ENCODE measurements around the gene CMC1.
A peak's percentile ranks its signal among the peaks of the same experiment; 100 is the strongest.

Gene CMC1

GRCh38 chr3:28326458-28326926 lies 85.1 kb downstream of the CMC1 start:
- Histone ChIP-seq H3K9me3 (ENCODE audit: low read length) (no peaks in the 10 kb centered on the region), H2AFZ (ENCODE audit: low read depth, low read length) (no peak overlapping the region), H3K27me3 (ENCODE audit: insufficient read depth, low read length) (no peaks in the 10 kb centered on the region), H3K36me3 (ENCODE audit: insufficient read depth, low read length) (peaks cover 35% of the 10 kb centered on the region), H3K4me1 (ENCODE audit: insufficient read depth, low read length) (no peaks in the 10 kb centered on the region), H3K4me3 (ENCODE audit: low read length) (no peak overlapping the region)

DNA sequence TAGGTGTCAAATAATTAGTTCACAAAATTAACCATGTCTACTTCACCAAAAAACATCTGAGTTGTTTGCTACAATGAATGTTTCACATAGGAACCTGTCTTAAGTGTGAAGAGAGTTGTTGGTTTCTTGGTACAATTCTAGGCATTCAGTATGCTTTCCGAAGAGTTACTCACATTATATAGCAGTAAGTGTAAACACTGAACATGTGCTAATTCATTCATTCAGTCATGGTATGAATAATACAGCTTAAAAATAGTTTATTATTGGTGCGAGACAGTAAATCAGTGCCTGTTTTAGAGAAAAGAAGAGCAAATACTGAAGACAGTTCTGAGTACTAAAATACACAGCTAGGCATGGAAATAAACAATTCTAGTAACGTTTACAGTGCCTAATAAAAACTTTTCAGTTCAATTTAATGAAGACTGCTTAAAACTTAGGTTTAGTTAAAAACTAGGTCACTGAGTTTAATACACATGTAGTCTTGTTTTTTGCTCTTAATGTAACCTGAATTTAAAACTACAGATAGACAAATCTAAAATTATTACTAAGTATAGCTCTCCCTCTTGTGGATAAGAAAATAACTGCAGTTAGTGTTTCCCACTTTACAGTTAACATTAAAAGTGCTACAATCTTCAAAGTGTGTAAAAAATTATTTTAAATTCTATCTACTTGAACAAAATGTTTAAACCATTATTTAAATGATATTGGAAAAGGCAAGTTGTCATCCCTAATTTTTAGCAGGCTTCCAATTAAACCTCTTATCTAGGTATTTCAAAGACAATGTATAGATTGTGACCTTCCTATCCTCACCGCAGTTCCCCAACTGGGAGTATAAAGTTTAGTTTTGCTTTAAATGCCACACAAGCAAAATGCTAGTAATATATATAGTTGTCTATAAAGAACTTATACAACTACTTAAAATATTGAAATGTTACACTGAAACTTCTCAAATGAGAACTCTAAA lies 87.1 kb downstream of the CMC1 start:
- Histone ChIP-seq H3K4me1 (ENCODE audit: insufficient read depth, low read length) (no peaks in the 10 kb centered on the region), H3K27me3 (ENCODE audit: insufficient read depth, low read length) (no peaks in the 10 kb centered on the region), H3K9me3 (ENCODE audit: low read length) (no peaks in the 10 kb centered on the region), H2AFZ (ENCODE audit: low read depth, low read length) (no peak overlapping the region), H3K36me3 (ENCODE audit: insufficient read depth, low read length) (peaks cover 48% of the 10 kb centered on the region), H3K4me3 (ENCODE audit: low read length) (no peak overlapping the region)

DNA sequence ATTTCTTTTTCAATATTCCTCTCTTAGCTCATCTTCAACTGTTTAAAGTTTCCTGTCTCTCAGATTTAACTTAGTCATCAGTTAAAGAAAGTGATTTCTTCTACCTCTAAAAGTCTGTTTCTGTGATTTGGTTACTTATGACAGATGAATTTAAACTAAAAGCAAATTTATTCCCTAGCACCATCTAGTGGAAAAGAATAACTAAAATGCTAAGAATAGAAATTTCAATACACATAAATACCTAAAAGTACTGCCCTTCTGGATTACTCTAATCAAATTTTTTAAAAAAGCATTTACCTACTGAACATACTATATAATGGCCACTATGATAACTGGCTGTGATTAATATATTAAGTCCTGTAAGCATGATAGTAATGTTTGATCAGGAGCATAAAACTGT lies 93.1 kb downstream of the CMC1 start:
- peaks cover 51% of the 10 kb centered on the region for H3K36me3 ChIP-seq (ENCODE audit: insufficient read depth, low read length)
- no peak overlapping the region for H2AFZ ChIP-seq (ENCODE audit: low read depth, low read length)
- no peaks in the 10 kb centered on the region for H3K4me1 ChIP-seq (ENCODE audit: insufficient read depth, low read length)
- H3K9me3 ChIP-seq (ENCODE audit: low read length): no peaks in the 10 kb centered on the region
- H3K4me3 ChIP-seq (ENCODE audit: low read length): no peak overlapping the region
- H3K27me3 ChIP-seq (ENCODE audit: insufficient read depth, low read length): no peaks in the 10 kb centered on the region

- no peaks in the 10 kb centered on the region for H3K9me3 ChIP-seq (ENCODE audit: low read length)
- H3K36me3 ChIP-seq (ENCODE audit: insufficient read depth, low read length): peaks cover 58% of the 10 kb centered on the region
- H3K4me1 ChIP-seq (ENCODE audit: insufficient read depth, low read length): no peaks in the 10 kb centered on the region
These were observed 93.8 kb downstream of the CMC1 start for GRCh38 chr3:28335246-28335645.

DNA sequence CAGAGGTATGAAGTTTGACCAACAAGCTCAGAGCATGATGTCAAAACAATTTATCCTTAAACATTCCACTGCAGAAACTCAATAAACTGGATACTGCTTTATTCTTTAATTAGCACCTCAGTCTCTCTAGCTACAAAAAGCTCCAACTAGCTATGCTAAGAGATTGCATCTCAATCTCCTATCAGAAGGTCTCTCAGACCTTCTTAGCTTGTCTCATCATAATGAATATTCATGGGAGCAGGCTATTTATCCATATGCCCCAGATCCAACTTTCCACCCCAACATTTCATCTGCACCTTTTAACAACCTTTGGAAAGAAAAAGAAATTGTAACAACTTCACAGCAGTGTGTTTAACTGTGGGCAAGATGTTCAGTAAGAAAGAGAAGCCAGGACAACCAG lies 95.8 kb downstream of the CMC1 start:
- H2AFZ ChIP-seq (ENCODE audit: low read depth, low read length): no peak overlapping the region

More at GRCh38 chr3:28335246-28335645, 93.8 kb downstream of the CMC1 start:
- Histone ChIP-seq H3K4me3 (ENCODE audit: low read length) (no peak overlapping the region), H2AFZ (ENCODE audit: low read depth, low read length) (no peak overlapping the region), H3K27me3 (ENCODE audit: insufficient read depth, low read length) (no peaks in the 10 kb centered on the region)

GRCh38 chr3:28343144-28343543 lies 101.7 kb downstream of the CMC1 start:
- H3K9me3 ChIP-seq (ENCODE audit: low read length): no peaks in the 10 kb centered on the region
- H3K4me3 ChIP-seq (ENCODE audit: low read length): no peak overlapping the region
- H3K27me3 ChIP-seq (ENCODE audit: insufficient read depth, low read length): no peaks in the 10 kb centered on the region
- H3K4me1 ChIP-seq (ENCODE audit: insufficient read depth, low read length): peaks cover 14% of the 10 kb centered on the region
- no peak overlapping the region for H2AFZ ChIP-seq (ENCODE audit: low read depth, low read length)
- H3K36me3 ChIP-seq (ENCODE audit: insufficient read depth, low read length): peaks cover 15% of the 10 kb centered on the region

More for the DNA sequence above, 95.8 kb downstream of the CMC1 start:
- H3K9me3 ChIP-seq (ENCODE audit: low read length): no peaks in the 10 kb centered on the region
- peaks cover 45% of the 10 kb centered on the region for H3K36me3 ChIP-seq (ENCODE audit: insufficient read depth, low read length)
- no peaks in the 10 kb centered on the region for H3K4me1 ChIP-seq (ENCODE audit: insufficient read depth, low read length)
- no peak overlapping the region for H3K4me3 ChIP-seq (ENCODE audit: low read length)
- no peaks in the 10 kb centered on the region for H3K27me3 ChIP-seq (ENCODE audit: insufficient read depth, low read length)

- H3K4me1 ChIP-seq (ENCODE audit: insufficient read depth, low read length): peaks cover 17% of the 10 kb centered on the region
- no peaks in the 10 kb centered on the region for H3K27me3 ChIP-seq (ENCODE audit: insufficient read depth, low read length)
- no peaks in the 10 kb centered on the region for H3K36me3 ChIP-seq (ENCODE audit: insufficient read depth, low read length)
- H3K4me3 ChIP-seq (ENCODE audit: low read length): no peak overlapping the region
- no peaks in the 10 kb centered on the region for H3K9me3 ChIP-seq (ENCODE audit: low read length)
- no peak overlapping the region for H2AFZ ChIP-seq (ENCODE audit: low read depth, low read length)
These were observed 104.3 kb downstream of the CMC1 start for GRCh38 chr3:28345690-28346089.

GRCh38 chr3:28347374-28348264 lies 106.2 kb downstream of the CMC1 start:
- peak overlapping the region; percentile 96 for H2AFZ ChIP-seq (ENCODE audit: low read depth, low read length)
- H3K4me1 ChIP-seq (ENCODE audit: insufficient read depth, low read length): peaks cover 17% of the 10 kb centered on the region
- no peaks in the 10 kb centered on the region for H3K36me3 ChIP-seq (ENCODE audit: insufficient read depth, low read length)
- no peaks in the 10 kb centered on the region for H3K27me3 ChIP-seq (ENCODE audit: insufficient read depth, low read length)
- H3K9me3 ChIP-seq (ENCODE audit: low read length): no peaks in the 10 kb centered on the region
- peak overlapping the region; percentile 93 for H3K4me3 ChIP-seq (ENCODE audit: low read length)

GRCh38 chr3:28348265-28348628 lies 106.8 kb downstream of the CMC1 start:
- H2AFZ ChIP-seq (ENCODE audit: low read depth, low read length): peak overlapping the region; percentile 96
- H3K4me1 ChIP-seq (ENCODE audit: insufficient read depth, low read length): peaks cover 17% of the 10 kb centered on the region
- H3K9me3 ChIP-seq (ENCODE audit: low read length): no peaks in the 10 kb centered on the region
- H3K27me3 ChIP-seq (ENCODE audit: insufficient read depth, low read length): no peaks in the 10 kb centered on the region
- H3K4me3 ChIP-seq (ENCODE audit: low read length): peak overlapping the region; percentile 93
- no peaks in the 10 kb centered on the region for H3K36me3 ChIP-seq (ENCODE audit: insufficient read depth, low read length)

- H3K4me3 ChIP-seq (ENCODE audit: low read length): peak within 1 kb of the TSS; percentile 93
- peaks cover 17% of the 10 kb centered on the region for H3K4me1 ChIP-seq (ENCODE audit: insufficient read depth, low read length)
- H3K36me3 ChIP-seq (ENCODE audit: insufficient read depth, low read length): no peaks in the 10 kb centered on the region
- peaks cover under 1% of the 10 kb centered on the region for H3K9me3 ChIP-seq (ENCODE audit: low read length)
- H3K27me3 ChIP-seq (ENCODE audit: insufficient read depth, low read length): no peaks in the 10 kb centered on the region
- H2AFZ ChIP-seq (ENCODE audit: low read depth, low read length): peak within 1 kb of the TSS; percentile 96
These were observed 107.4 kb downstream of the CMC1 start, which contains the start of the genes AZI2 and ZCWPW2 for GRCh38 chr3:28348629-28349468. Gene AZI2 (minus strand): TSS chr3:28348824. CDS start chr3:28340617, 8,207 bp downstream. Gene ZCWPW2 (plus strand): TSS chr3:28348721. CDS start chr3:28413069, 64,348 bp downstream.

GRCh38 chr3:28349469-28350000 lies 108.1 kb downstream of the CMC1 start:
- peak overlapping the region; percentile 96 for H2AFZ ChIP-seq (ENCODE audit: low read depth, low read length)
- peaks cover 2% of the 10 kb centered on the region for H3K9me3 ChIP-seq (ENCODE audit: low read length)
- peak overlapping the region; percentile 93 for H3K4me3 ChIP-seq (ENCODE audit: low read length)
- no peaks in the 10 kb centered on the region for H3K27me3 ChIP-seq (ENCODE audit: insufficient read depth, low read length)
- H3K36me3 ChIP-seq (ENCODE audit: insufficient read depth, low read length): no peaks in the 10 kb centered on the region
- H3K4me1 ChIP-seq (ENCODE audit: insufficient read depth, low read length): peaks cover 17% of the 10 kb centered on the region

Data from neuron (in vitro differentiated cells).